Neuronal stem cell (in vitro differentiated cells): ENCODE data around the gene CCDC102B.

Source experiments
- DNase-seq: peaks from one replicate; pipeline ENCODE4 v3.0.0-alpha.2; 2013; ENCODE audit warnings: low spot score
- H2AFZ ChIP-seq: one replicate; pipeline ENCODE4 v1.6.1; 2013; ENCODE audit warnings: mild to moderate bottlenecking, low read length, inconsistent platforms
- H2AK5ac ChIP-seq: 2 replicates; pipeline ENCODE4 v1.6.1; 2013; ENCODE audit warnings: low read depth, mild to moderate bottlenecking, inconsistent platforms, low read length, moderate library complexity, mixed read lengths
- H2BK120ac ChIP-seq: 2 replicates; pipeline ENCODE4 v1.6.1; 2013; ENCODE audit warnings: low read depth, mild to moderate bottlenecking, inconsistent platforms, low read length, moderate library complexity, mixed read lengths
- H2BK12ac ChIP-seq: one replicate; pipeline ENCODE4 v1.6.1; 2013; ENCODE audit warnings: low read length, inconsistent platforms
- H2BK15ac ChIP-seq: 2 replicates; pipeline ENCODE4 v1.6.1; 2013; ENCODE audit warnings: mild to moderate bottlenecking, low read length, inconsistent platforms, mixed read lengths
- H2BK5ac ChIP-seq: one replicate; pipeline ENCODE4 v1.6.1; 2013; ENCODE audit warnings: inconsistent platforms, mild to moderate bottlenecking, low read length, moderate library complexity
- H3K14ac ChIP-seq: one replicate; pipeline ENCODE4 v1.6.1; 2013; ENCODE audit warnings: low read length, inconsistent platforms
- H3K18ac ChIP-seq: 2 replicates; pipeline ENCODE4 v1.6.1; 2013; ENCODE audit warnings: low read length, inconsistent platforms
- H3K23ac ChIP-seq: 2 replicates; pipeline ENCODE4 v1.6.1; 2013; ENCODE audit warnings: low read depth, mild to moderate bottlenecking, mixed read lengths, low read length, inconsistent platforms; ENCODE audit not compliant: poor library complexity
- H3K27ac ChIP-seq: replicated peaks from 3 replicates; pipeline ENCODE4 v1.5.1; 2013; ENCODE audit warnings: low read length, inconsistent platforms
- H3K27me3 ChIP-seq, 3 experiments: 2 replicates each; pipeline ENCODE4 v1.6.1; 2013; ENCODE audit warnings: low read length in 3 of 3, mild to moderate bottlenecking in 2 of 3, inconsistent platforms in 1 of 3, low read depth in 1 of 3, mixed read lengths in 1 of 3, moderate library complexity in 1 of 3; ENCODE audit not compliant: control insufficient read depth in 3 of 3, insufficient read depth in 3 of 3
- H3K36me3 ChIP-seq, 2 donors: replicated peaks in 1 of 2; 2 replicates each; pipeline ENCODE4 v1.6.1; 2013; ENCODE audit warnings: low read length in 2 of 2; ENCODE audit not compliant: control insufficient read depth in 2 of 2, insufficient read depth in 2 of 2
- H3K4ac ChIP-seq: 2 replicates; pipeline ENCODE4 v1.6.1; 2013; ENCODE audit warnings: inconsistent platforms, mild to moderate bottlenecking, low read length, moderate library complexity
- H3K4me1 ChIP-seq, 2 donors: 1 replicate in 1 of 2; 2 replicates in 1 of 2; pipeline ENCODE4 v1.6.1; 2013; ENCODE audit warnings: low read length in 2 of 2, low read depth in 1 of 2; ENCODE audit not compliant: control insufficient read depth in 2 of 2, insufficient read depth in 1 of 2
- H3K4me2 ChIP-seq: one replicate; pipeline ENCODE4 v1.6.1; 2013; ENCODE audit warnings: mild to moderate bottlenecking, low read length, inconsistent platforms; ENCODE audit not compliant: insufficient read depth, poor library complexity, severe bottlenecking
- H3K4me3 ChIP-seq, 2 donors: 2 replicates each; pipeline ENCODE4 v1.5.1; 2013; ENCODE audit warnings: low read length in 2 of 2, mild to moderate bottlenecking in 2 of 2, inconsistent platforms in 1 of 2, moderate library complexity in 1 of 2
- H3K79me1 ChIP-seq: one replicate; pipeline ENCODE4 v1.6.1; 2013; ENCODE audit warnings: low read depth, mild to moderate bottlenecking, inconsistent platforms, low read length, moderate library complexity
- H3K9ac ChIP-seq: one replicate; pipeline ENCODE4 v1.6.1; 2013; ENCODE audit warnings: mild to moderate bottlenecking, low read depth, low read length, inconsistent platforms; ENCODE audit not compliant: poor library complexity
- H3K9me3 ChIP-seq, 2 donors: replicated peaks in 1 of 2; 2 replicates each; pipeline versions ENCODE3 to v1.6.1; 2013; ENCODE audit warnings: low read length in 2 of 2, mild to moderate bottlenecking in 2 of 2, inconsistent platforms in 1 of 2, low read depth in 1 of 2, mixed read lengths in 1 of 2, moderate library complexity in 1 of 2; ENCODE audit not compliant: control insufficient read depth in 2 of 2, insufficient read depth in 1 of 2
- H4K8ac ChIP-seq: one replicate; pipeline ENCODE4 v1.6.1; 2013; ENCODE audit warnings: low read depth, mild to moderate bottlenecking, inconsistent platforms, low read length, moderate library complexity
- H4K91ac ChIP-seq: one replicate; pipeline ENCODE4 v1.6.1; 2013; ENCODE audit warnings: low read length, low read depth, mild to moderate bottlenecking, inconsistent platforms; ENCODE audit not compliant: poor library complexity
- WGBS, 2 donors: extraction: QIAGEN DNeasy Blood & Tissue Kit; methylation state at CpG; one replicate each; pipeline ENCODE4 v1.1.7; 2013; ENCODE audit warnings: missing lambda C conversion rate in 2 of 2, mixed read lengths in 1 of 2; ENCODE audit not compliant: insufficient read length in 2 of 2, insufficient replicate concordance in 1 of 2; ENCODE audit errors: extremely low coverage in 2 of 2; 5-methylcytosine and 5-hydroxymethylcytosine counted together

CCDC102B gene

DNA sequence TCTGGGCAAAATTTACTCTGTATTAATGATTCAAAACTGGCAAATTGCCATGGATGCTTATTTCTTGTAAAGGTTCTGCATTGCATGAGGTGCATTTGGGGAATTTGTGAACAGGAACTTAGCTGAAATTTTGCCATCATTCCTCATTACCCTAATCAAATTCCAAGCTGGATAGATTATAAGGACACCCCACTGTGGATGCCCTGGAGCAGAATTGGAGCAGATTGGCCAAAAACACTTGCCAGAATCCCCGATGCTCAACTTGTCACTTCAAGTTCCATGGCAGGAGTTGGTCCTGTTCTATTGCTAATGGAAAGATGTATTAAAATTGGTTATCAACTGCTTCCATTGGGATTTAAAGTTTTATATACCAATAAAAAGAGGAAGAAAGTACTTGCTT, 237.9 kb downstream of the CCDC102B start:
- H3K4ac ChIP-seq: no peak overlapping the region
- no peak overlapping the region for H2BK5ac ChIP-seq
- no peak overlapping the region for H3K14ac ChIP-seq
- no peak overlapping the region for H2BK15ac ChIP-seq
- H4K91ac ChIP-seq: no peak overlapping the region
- H3K36me3 ChIP-seq: no peaks in the 10 kb centered on the region
- H3K27ac ChIP-seq: no peak overlapping the region
- no peaks in the 10 kb centered on the region for H3K79me1 ChIP-seq
- H3K18ac ChIP-seq: no peak overlapping the region
- no peak overlapping the region for H3K23ac ChIP-seq
- no peak overlapping the region for H2BK12ac ChIP-seq
- H3K27me3 ChIP-seq: no peaks in the 10 kb centered on the region
- no peak overlapping the region for H2AFZ ChIP-seq
- WGBS, 2 donors: no CpG with 5 or more reads among the region's 1 CpG
- no peak overlapping the region for H3K4me3 ChIP-seq
- no peak overlapping the region for H2BK120ac ChIP-seq
- no peak overlapping the region for H2AK5ac ChIP-seq
- H3K9ac ChIP-seq: no peak overlapping the region
- no peaks in the 10 kb centered on the region for H3K9me3 ChIP-seq
- no peaks in the 10 kb centered on the region for H3K4me1 ChIP-seq
- H3K4me2 ChIP-seq: no peak overlapping the region
- no peak for DNase-seq
- no peak overlapping the region for H4K8ac ChIP-seq

DNA sequence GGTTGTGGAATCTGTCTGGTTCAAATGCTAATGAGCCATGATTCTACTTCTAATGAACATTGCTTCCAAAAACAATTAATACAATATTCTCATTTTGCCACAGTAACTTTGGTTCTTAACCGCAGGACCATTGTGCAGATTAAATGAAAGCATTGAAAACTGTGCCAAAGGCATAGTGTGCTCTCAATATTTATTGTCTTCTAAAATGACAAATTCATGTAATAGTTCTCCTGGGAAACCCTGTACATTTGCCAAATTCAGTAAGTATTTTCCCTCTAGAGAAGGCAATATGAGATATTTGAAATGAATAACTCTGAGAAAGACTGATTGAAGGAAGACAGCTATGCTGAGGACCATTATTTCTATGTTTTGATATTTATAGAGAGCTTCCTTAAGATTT, 246.3 kb downstream of the CCDC102B start:
- Histone ChIP-seq H3K9me3 (no peaks in the 10 kb centered on the region), H3K14ac (no peak overlapping the region), H3K23ac (no peak overlapping the region), H2BK5ac (no peak overlapping the region), H2AFZ (no peak overlapping the region), H3K9ac (no peak overlapping the region), H3K4ac (no peak overlapping the region), H3K27ac (no peak overlapping the region), H2AK5ac (no peak overlapping the region), H2BK120ac (no peak overlapping the region), H3K36me3 (no peaks in the 10 kb centered on the region), H3K18ac (no peak overlapping the region), H2BK15ac (no peak overlapping the region), H3K4me1 (no peaks in the 10 kb centered on the region), H3K27me3 (no peaks in the 10 kb centered on the region), H3K79me1 (no peaks in the 10 kb centered on the region), H3K4me3 (no peak overlapping the region), H2BK12ac (no peak overlapping the region), H4K91ac (no peak overlapping the region), H3K4me2 (no peak overlapping the region), H4K8ac (no peak overlapping the region)
- no peak for DNase-seq
- WGBS, 2 donors: no CpG with 5 or more reads among the region's 1 CpG

DNA sequence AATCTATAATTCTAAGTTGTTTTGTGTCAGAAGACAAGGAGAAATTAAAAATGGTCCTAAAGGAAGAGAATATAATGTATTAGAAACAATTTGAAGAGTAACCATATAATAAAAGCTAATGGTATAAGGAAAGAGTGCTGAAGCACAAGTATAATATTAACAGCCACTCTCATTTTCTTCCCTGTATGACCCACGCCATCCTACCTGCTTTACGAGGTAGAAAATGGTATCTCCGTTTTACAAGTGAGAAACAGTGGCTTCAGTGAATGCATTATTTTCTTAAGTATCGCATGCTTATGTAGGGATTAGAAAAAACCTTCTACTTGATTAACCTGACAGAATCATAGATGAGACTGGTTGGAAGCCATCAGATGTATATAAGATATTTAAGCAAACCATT, 266.2 kb downstream of the CCDC102B start:
- Histone ChIP-seq H3K9ac (no peak overlapping the region), H4K8ac (no peak overlapping the region), H3K27me3 (no peaks in the 10 kb centered on the region), H3K27ac (no peak overlapping the region), H4K91ac (no peak overlapping the region), H3K9me3 (no peaks in the 10 kb centered on the region), H2BK120ac (no peak overlapping the region), H3K4me2 (no peak overlapping the region), H3K18ac (no peak overlapping the region), H2BK12ac (no peak overlapping the region), H3K23ac (no peak overlapping the region), H3K4me1 (no peaks in the 10 kb centered on the region), H3K36me3 (no peaks in the 10 kb centered on the region), H3K4ac (no peak overlapping the region), H3K4me3 (no peak overlapping the region), H3K79me1 (no peaks in the 10 kb centered on the region), H3K14ac (no peak overlapping the region), H2AK5ac (no peak overlapping the region), H2BK5ac (no peak overlapping the region), H2BK15ac (no peak overlapping the region), H2AFZ (no peak overlapping the region)
- no peak for DNase-seq
- no CpG with 5 or more reads among the region's 4 CpGs for WGBS, 2 donors

DNA sequence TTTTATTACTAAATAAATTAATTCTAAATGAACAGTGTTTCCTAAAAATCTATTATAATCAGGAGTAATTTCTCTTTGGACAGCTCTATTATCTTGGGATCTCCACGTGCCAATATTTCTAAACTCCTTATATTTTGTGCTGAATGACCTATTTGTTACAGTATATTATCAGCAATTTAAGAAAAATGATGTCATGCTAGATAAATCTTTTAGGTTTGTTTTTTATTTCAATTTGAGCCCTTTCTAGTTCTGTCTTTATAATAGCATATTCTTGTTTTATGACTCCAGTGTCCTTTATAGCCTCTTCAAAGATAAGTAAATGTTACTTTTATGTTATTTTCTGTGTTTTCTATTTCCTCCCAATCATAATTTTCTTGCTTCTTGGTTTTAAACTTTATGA, 269.2 kb downstream of the CCDC102B start:
- Histone ChIP-seq H3K9me3 (no peaks in the 10 kb centered on the region), H2AK5ac (no peak overlapping the region), H3K4me3 (no peak overlapping the region), H3K4me2 (no peak overlapping the region), H2AFZ (no peak overlapping the region), H3K79me1 (no peaks in the 10 kb centered on the region), H2BK12ac (no peak overlapping the region), H3K27ac (no peak overlapping the region), H3K14ac (no peak overlapping the region), H3K23ac (no peak overlapping the region), H2BK15ac (no peak overlapping the region), H3K27me3 (no peaks in the 10 kb centered on the region), H2BK5ac (no peak overlapping the region), H2BK120ac (no peak overlapping the region), H3K18ac (no peak overlapping the region), H3K36me3 (no peaks in the 10 kb centered on the region), H3K9ac (no peak overlapping the region), H3K4me1 (no peaks in the 10 kb centered on the region), H4K91ac (no peak overlapping the region), H4K8ac (no peak overlapping the region), H3K4ac (no peak overlapping the region)
- WGBS, 2 donors: no CpG with 5 or more reads among the region's 1 CpG
- DNase-seq: no peak
